PC-9 (cell line): ENCODE data around the gene BCAR1. TPM values are rescaled to one million over a fixed set of nuclear protein-coding genes. Genes with fewer than 3 reads are reported as not detected.
"Not testable (repeated sequence)": the region's sequence is repeated elsewhere in the genome, so short reads cannot be mapped to it uniquely, and the experiment has no call there.

Experiments
- BruUV-seq: library from RNA; stranded (reverse); fragments of 400-500 nt; replicated peaks from 2 replicates; lab custom pipeline; 2021; lab: Mats Ljungman, UMichigan
- CTCF ChIA-PET: fragments of 300-600 bp; sonication (Branson Sonifier 250); formaldehyde crosslinking; loops from one replicate; lab custom pipeline; 2022; ENCODE audit warnings: antibody characterized with exemption; lab: Charles Lee
- POLR2A ChIA-PET: fragments of 300-600 bp; sonication (Branson Sonifier 250); formaldehyde crosslinking; loops from one replicate; lab custom pipeline; 2022; ENCODE audit warnings: antibody characterized with exemption; ENCODE audit not compliant: unreplicated experiment; lab: Charles Lee
- DNase-seq, 2 experiments: peaks; one replicate each; pipeline versions ENCODE4 v3.0.0 to v3.0.0-alpha.2; 2015 to 2022; ENCODE audit warnings: mixed read lengths in 1 of 2
- H2AFZ ChIP-seq: fragments of 200-600 bp; sonication (generic); 2 replicates; pipeline ENCODE4 v1.8.1; 2017; ENCODE audit warnings: antibody characterized with exemption
- H3F3A ChIP-seq: fragments of 200-600 bp; sonication (generic); 2 replicates; pipeline ENCODE4 v1.8.1; 2017; ENCODE audit warnings: antibody characterized with exemption, mild to moderate bottlenecking, low read depth; ENCODE audit not compliant: insufficient read depth
- H3K27ac ChIP-seq: fragments of 200-600 bp; sonication (generic); 2 replicates; pipeline ENCODE4 v1.6.1; 2016; ENCODE audit warnings: mixed run types
- H3K27me3 ChIP-seq: fragments of 200-600 bp; sonication (generic); 2 replicates; pipeline ENCODE4 v1.6.1; 2016; ENCODE audit warnings: low read depth, mixed run types; ENCODE audit not compliant: insufficient read depth
- H3K36me3 ChIP-seq: fragments of 200-600 bp; sonication (generic); 2 replicates; pipeline ENCODE4 v1.6.1; 2016; ENCODE audit warnings: low read depth, mixed run types
- H3K4me1 ChIP-seq: fragments of 200-600 bp; sonication (generic); replicated peaks from 2 replicates; pipeline ENCODE4 v1.6.1; 2016; ENCODE audit warnings: mixed run types; ENCODE audit not compliant: insufficient read depth
- H3K4me2 ChIP-seq: fragments of 200-600 bp; sonication (generic); 2 replicates; pipeline ENCODE4 v1.6.1; 2017; ENCODE audit warnings: mixed run types
- H3K4me3 ChIP-seq: fragments of 200-600 bp; sonication (generic); 2 replicates; pipeline ENCODE4 v1.6.1; 2016; ENCODE audit warnings: mixed run types
- H3K79me2 ChIP-seq: fragments of 200-600 bp; sonication (generic); 2 replicates; pipeline ENCODE4 v1.6.1; 2017; ENCODE audit warnings: low read depth, mixed run types
- H3K9me2 ChIP-seq: fragments of 200-600 bp; sonication (generic); 2 replicates; pipeline ENCODE4 v1.8.1; 2017; ENCODE audit warnings: mild to moderate bottlenecking; ENCODE audit not compliant: insufficient read depth
- H3K9me3 ChIP-seq: fragments of 200-600 bp; sonication (generic); 2 replicates; pipeline ENCODE4 v1.8.1; 2016; ENCODE audit warnings: low read depth; ENCODE audit not compliant: insufficient read depth
- H4K20me1 ChIP-seq: fragments of 200-600 bp; sonication (generic); 2 replicates; pipeline ENCODE4 v1.8.1; 2017; ENCODE audit not compliant: insufficient read depth
- CTCF ChIP-seq: fragments of 200-600 bp; sonication (generic); conservative IDR thresholded peaks from 2 replicates; pipeline ENCODE4 v1.6.1; 2017; ENCODE audit warnings: mixed run types, antibody characterized with exemption, mild to moderate bottlenecking, moderate library complexity
- EZH2 ChIP-seq: fragments of 200-600 bp; sonication (generic); IDR thresholded peaks from 2 replicates; pipeline ENCODE4 v1.8.0; 2017; ENCODE audit warnings: antibody characterized with exemption, low read depth
- intact Hi-C: fragments of 100-400 bp; cut with micrococcal nuclease; formaldehyde crosslinking; loops from one replicate; pipeline ENCODE4 v1.10.0; 2022; ENCODE audit not compliant: unreplicated experiment
- total RNA-seq: library from RNA; stranded (reverse); gene quantifications from 2 replicates; pipeline ENCODE4 v1.2.3, GENCODE V29; 2021

Gene BCAR1
- total RNA-seq, 1 experiment from 2014 or later, result 53.9 TPM

GRCh38 chr16:75216127-75216526, 35.3 kb downstream of the BCAR1 start:
- DNase-seq, result no peak
- Histone ChIP-seq H2AFZ (no peak overlapping the region), H3K4me2 (no peak overlapping the region), H3K9me3 (no peaks in the 10 kb centered on the region), H3K9me2 (no peaks in the 10 kb centered on the region), H3F3A (peaks cover 4% of the 10 kb centered on the region; the same call in 1 of the 2 replicates), H3K27me3 (no peaks in the 10 kb centered on the region), H3K79me2 (no peaks in the 10 kb centered on the region), H3K4me1 (no peaks in the 10 kb centered on the region), H3K4me3 (no peak overlapping the region), H3K36me3 (no peaks in the 10 kb centered on the region), H3K27ac (no peak overlapping the region), H4K20me1 (no peaks in the 10 kb centered on the region)
- TF ChIP-seq EZH2, result no peak
- no peak for TF ChIP-seq CTCF
- POLR2A ChIA-PET, result no interaction called here
- intact Hi-C loops, result no loop called here
- CTCF ChIA-PET, result no interaction called here
- BruUV-seq, result no TSS peak

- H3K9me3 ChIP-seq, H3K4me2 ChIP-seq, DNase-seq, H3K36me3 ChIP-seq, intact Hi-C loops, H2AFZ ChIP-seq, BruUV-seq, H3K79me2 ChIP-seq, H3K27ac ChIP-seq, H3K9me2 ChIP-seq, H4K20me1 ChIP-seq, H3F3A ChIP-seq, POLR2A ChIA-PET, H3K4me1 ChIP-seq, H3K4me3 ChIP-seq, H3K27me3 ChIP-seq, CTCF ChIA-PET: not testable (repeated sequence)
These were observed 40.1 kb downstream of the BCAR1 start for GRCh38 chr16:75211286-75211685.

- no TSS peak for BruUV-seq
- Histone ChIP-seq H3F3A (no peaks in the 10 kb centered on the region), H3K79me2 (no peaks in the 10 kb centered on the region), H4K20me1 (no peaks in the 10 kb centered on the region), H2AFZ (no peak overlapping the region), H3K27me3 (no peaks in the 10 kb centered on the region), H3K4me3 (no peak overlapping the region), H3K27ac (no peak overlapping the region), H3K9me2 (no peaks in the 10 kb centered on the region), H3K36me3 (no peaks in the 10 kb centered on the region), H3K4me1 (no peaks in the 10 kb centered on the region), H3K4me2 (no peak overlapping the region), H3K9me3 (no peaks in the 10 kb centered on the region)
- intact Hi-C loops, result no loop called here
- ChIA-PET POLR2A (no interaction called here), CTCF (interaction anchor here (0.6 kb wide), 1 partner anchor 10 kb away, joined by 12 read pairs; no protein-coding TSS in a partner anchor)
- no peak for DNase-seq
- TF ChIP-seq EZH2, result no peak
- no peak for TF ChIP-seq CTCF
These were observed 41.5 kb downstream of the BCAR1 start for GRCh38 chr16:75209944-75210343.

GRCh38 chr16:75209514-75209913, 41.9 kb downstream of the BCAR1 start:
- not testable (repeated sequence) for H3K9me3 ChIP-seq

More at GRCh38 chr16:75209514-75209913, 41.9 kb downstream of the BCAR1 start:
- H3K36me3 ChIP-seq, POLR2A ChIA-PET, H3K4me1 ChIP-seq, intact Hi-C loops, DNase-seq, BruUV-seq, H3K4me3 ChIP-seq, H4K20me1 ChIP-seq, H3K4me2 ChIP-seq, H3K9me2 ChIP-seq, H3K27me3 ChIP-seq, H2AFZ ChIP-seq, H3K79me2 ChIP-seq, H3F3A ChIP-seq, H3K27ac ChIP-seq: not testable (repeated sequence)
- CTCF ChIA-PET, result interaction anchor here (0.6 kb wide), 1 partner anchor 9 kb away, joined by 12 read pairs; no protein-coding TSS in a partner anchor
